Measurements from ENCODE around the gene SIPA1L3. TPM values are rescaled to one million over a fixed set of nuclear protein-coding genes. Genes with fewer than 3 reads are reported as not detected.

The SIPA1L3 gene
- total RNA-seq, 1 donor from 2014 or later, result 66.7 TPM

- no peak overlapping the region for H3K4me3 ChIP-seq (ENCODE audit: low read depth, low read length)
- no peak for DNase-seq (ENCODE audit: low read depth)
- no peak for TF ChIP-seq CTCF (conservative IDR thresholded peaks at IDR 0.05; ENCODE audit: low read depth, low read length)
These were observed 284.7 kb downstream of the SIPA1L3 start for GRCh38 chr19:38191747-38192146.

- TF ChIP-seq CTCF (conservative IDR thresholded peaks at IDR 0.05; ENCODE audit: low read depth, low read length), result no peak
- no peak for DNase-seq (ENCODE audit: low read depth)
- no peak overlapping the region for H3K4me3 ChIP-seq (ENCODE audit: low read depth, low read length)
These were observed 286.4 kb downstream of the SIPA1L3 start for GRCh38 chr19:38193445-38193844.

- no peak overlapping the region for H3K4me3 ChIP-seq (ENCODE audit: low read depth, low read length)
- no peak for DNase-seq (ENCODE audit: low read depth)
- no peak for TF ChIP-seq CTCF (conservative IDR thresholded peaks at IDR 0.05; ENCODE audit: low read depth, low read length)
These were observed 287.2 kb downstream of the SIPA1L3 start for GRCh38 chr19:38194061-38194701.

- H3K4me3 ChIP-seq (ENCODE audit: low read depth, low read length), result no peak overlapping the region
- no peak for TF ChIP-seq CTCF (conservative IDR thresholded peaks at IDR 0.05; ENCODE audit: low read depth, low read length)
- no peak for DNase-seq (ENCODE audit: low read depth)
These were observed 288.2 kb downstream of the SIPA1L3 start for GRCh38 chr19:38195237-38195636.

GRCh38 chr19:38196245-38196837 lies 289.3 kb downstream of the SIPA1L3 start:
- no peak for DNase-seq (ENCODE audit: low read depth)
- no peak for TF ChIP-seq CTCF (conservative IDR thresholded peaks at IDR 0.05; ENCODE audit: low read depth, low read length)
- no peak overlapping the region for H3K4me3 ChIP-seq (ENCODE audit: low read depth, low read length)

GRCh38 chr19:38196948-38197656 lies 290.1 kb downstream of the SIPA1L3 start:
- TF ChIP-seq CTCF (conservative IDR thresholded peaks at IDR 0.05; ENCODE audit: low read depth, low read length), result no peak
- no peak for DNase-seq (ENCODE audit: low read depth)
- H3K4me3 ChIP-seq (ENCODE audit: low read depth, low read length), result no peak overlapping the region

Measured in epithelial cell of proximal tubule (primary cell).